ENCODE results near the gene PDZRN4.

DNA sequence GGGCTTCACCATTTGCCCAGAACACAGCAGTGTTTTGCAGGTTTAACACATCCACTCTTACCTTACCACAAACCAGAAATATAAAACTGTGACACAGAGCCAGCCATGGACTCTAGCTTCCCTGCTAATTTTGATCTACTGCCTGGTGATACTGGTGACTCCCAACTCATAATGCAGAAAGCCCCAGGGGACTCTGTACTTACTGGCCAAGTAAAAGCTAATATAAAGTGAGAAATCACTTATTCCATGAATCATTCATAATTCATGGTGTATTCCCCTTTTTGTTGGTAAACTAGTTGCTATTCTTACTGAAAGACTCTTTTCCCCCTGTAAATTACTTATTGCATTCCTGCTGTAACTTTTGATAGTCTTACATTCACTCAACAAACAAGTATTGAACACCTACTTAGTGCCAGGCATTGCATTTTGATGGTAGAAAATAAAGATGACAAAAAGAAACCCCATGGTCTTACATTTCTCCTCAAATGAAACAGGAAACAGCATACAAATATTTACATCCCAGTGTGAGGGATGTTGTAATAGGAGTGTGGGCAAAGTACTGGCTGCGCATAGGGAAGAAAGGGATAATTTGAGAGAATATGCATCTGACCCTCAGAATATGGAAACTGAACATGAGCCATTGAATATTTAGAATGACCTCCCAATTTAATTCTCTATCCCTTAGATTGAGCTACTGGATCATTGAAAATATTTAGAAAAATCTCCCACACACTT is 279.6 kb downstream of the PDZRN4 start:
- TF ChIP-seq POLR2A (IDR thresholded peaks at IDR 0.05; ENCODE audit: low read depth, low read length) = no peak
- TF ChIP-seq, protein P1, sequence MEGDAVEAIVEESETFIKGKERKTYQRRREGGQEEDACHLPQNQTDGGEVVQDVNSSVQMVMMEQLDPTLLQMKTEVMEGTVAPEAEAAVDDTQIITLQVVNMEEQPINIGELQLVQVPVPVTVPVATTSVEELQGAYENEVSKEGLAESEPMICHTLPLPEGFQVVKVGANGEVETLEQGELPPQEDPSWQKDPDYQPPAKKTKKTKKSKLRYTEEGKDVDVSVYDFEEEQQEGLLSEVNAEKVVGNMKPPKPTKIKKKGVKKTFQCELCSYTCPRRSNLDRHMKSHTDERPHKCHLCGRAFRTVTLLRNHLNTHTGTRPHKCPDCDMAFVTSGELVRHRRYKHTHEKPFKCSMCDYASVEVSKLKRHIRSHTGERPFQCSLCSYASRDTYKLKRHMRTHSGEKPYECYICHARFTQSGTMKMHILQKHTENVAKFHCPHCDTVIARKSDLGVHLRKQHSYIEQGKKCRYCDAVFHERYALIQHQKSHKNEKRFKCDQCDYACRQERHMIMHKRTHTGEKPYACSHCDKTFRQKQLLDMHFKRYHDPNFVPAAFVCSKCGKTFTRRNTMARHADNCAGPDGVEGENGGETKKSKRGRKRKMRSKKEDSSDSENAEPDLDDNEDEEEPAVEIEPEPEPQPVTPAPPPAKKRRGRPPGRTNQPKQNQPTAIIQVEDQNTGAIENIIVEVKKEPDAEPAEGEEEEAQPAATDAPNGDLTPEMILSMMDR (conservative IDR thresholded peaks at IDR 0.05; ENCODE audit: low read depth, low read length) = no peak

All from IMR-90 (cell line).